ENCODE results near the gene BBS9.

DNA sequence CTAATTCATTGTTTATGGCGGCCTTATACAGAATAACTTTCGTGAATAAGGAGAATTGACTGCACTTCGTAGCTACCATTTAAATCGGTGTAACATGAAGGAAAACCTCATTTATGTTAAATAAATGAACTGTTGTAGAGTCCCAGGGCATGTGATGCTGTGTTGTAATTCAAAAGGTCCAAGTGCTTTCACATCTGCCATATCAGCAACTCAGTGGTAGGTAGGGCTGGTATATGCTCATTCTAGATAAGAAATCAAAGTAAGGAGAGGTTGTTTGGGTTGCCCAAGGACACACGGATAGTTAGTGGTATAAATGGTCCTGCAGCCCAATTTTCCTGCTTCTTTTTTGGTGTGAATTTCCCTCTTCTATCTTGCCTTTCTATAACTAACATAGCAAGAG lies 15.8 kb downstream of the BBS9 start:
- no peak for TF ChIP-seq TAF1 (IDR thresholded peaks at IDR 0.05; ENCODE audit: borderline replicate concordance, insufficient read depth, low read length)
- TF ChIP-seq, protein P1, sequence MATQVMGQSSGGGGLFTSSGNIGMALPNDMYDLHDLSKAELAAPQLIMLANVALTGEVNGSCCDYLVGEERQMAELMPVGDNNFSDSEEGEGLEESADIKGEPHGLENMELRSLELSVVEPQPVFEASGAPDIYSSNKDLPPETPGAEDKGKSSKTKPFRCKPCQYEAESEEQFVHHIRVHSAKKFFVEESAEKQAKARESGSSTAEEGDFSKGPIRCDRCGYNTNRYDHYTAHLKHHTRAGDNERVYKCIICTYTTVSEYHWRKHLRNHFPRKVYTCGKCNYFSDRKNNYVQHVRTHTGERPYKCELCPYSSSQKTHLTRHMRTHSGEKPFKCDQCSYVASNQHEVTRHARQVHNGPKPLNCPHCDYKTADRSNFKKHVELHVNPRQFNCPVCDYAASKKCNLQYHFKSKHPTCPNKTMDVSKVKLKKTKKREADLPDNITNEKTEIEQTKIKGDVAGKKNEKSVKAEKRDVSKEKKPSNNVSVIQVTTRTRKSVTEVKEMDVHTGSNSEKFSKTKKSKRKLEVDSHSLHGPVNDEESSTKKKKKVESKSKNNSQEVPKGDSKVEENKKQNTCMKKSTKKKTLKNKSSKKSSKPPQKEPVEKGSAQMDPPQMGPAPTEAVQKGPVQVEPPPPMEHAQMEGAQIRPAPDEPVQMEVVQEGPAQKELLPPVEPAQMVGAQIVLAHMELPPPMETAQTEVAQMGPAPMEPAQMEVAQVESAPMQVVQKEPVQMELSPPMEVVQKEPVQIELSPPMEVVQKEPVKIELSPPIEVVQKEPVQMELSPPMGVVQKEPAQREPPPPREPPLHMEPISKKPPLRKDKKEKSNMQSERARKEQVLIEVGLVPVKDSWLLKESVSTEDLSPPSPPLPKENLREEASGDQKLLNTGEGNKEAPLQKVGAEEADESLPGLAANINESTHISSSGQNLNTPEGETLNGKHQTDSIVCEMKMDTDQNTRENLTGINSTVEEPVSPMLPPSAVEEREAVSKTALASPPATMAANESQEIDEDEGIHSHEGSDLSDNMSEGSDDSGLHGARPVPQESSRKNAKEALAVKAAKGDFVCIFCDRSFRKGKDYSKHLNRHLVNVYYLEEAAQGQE (IDR thresholded peaks at IDR 0.05; ENCODE audit: insufficient read depth in 1 of 2, low read depth in 2 of 2, low read length in 2 of 2): no peak
